Measurements from ENCODE around the gene MISP3.
"Not testable (repeated sequence)": the region's sequence is repeated elsewhere in the genome, so short reads cannot be mapped to it uniquely, and the experiment has no call there.

The MISP3 gene

GRCh38 chr19:14072535-14073260 lies at the start of gene MISP3:
Gene MISP3 (plus strand): TSS chr19:14072786. CDS start chr19:14073310, 524 bp downstream.
- peak in 1 of 3 experiments; percentile 29 for DNase-seq (ENCODE audit: low read depth in 2 of 3, low spot score in 2 of 3)

- DNase-seq (ENCODE audit: low read depth in 2 of 3, low spot score in 2 of 3) = no peak
Measured at GRCh38 chr19:14023404-14024235, 49.0 kb upstream of the MISP3 start.

- not testable (repeated sequence) for DNase-seq (ENCODE audit: low read depth in 2 of 3, low spot score in 2 of 3)
Measured at GRCh38 chr19:14026652-14027192, 45.9 kb upstream of the MISP3 start.

- no peak for DNase-seq (ENCODE audit: low read depth in 2 of 3, low spot score in 2 of 3)
Measured at GRCh38 chr19:14027856-14028450, 44.6 kb upstream of the MISP3 start, which contains the start of gene RLN3. Gene RLN3 (plus strand): TSS chr19:14028148. CDS start chr19:14028205, 57 bp downstream.

- DNase-seq (ENCODE audit: low read depth in 2 of 3, low spot score in 2 of 3) = no peak
Measured at GRCh38 chr19:14028901-14029300, 43.7 kb upstream of the MISP3 start.

- DNase-seq (ENCODE audit: low read depth in 2 of 3, low spot score in 2 of 3) = no peak
Measured at GRCh38 chr19:14030997-14031718, 41.4 kb upstream of the MISP3 start.

- DNase-seq (ENCODE audit: low read depth in 2 of 3, low spot score in 2 of 3) = peak; percentile 47 to 64 (median 56)
Measured at GRCh38 chr19:14031719-14032480, 40.7 kb upstream of the MISP3 start, which contains the start of gene IL27RA. Gene IL27RA (plus strand): TSS chr19:14031762. CDS start chr19:14031873, 111 bp downstream.

- DNase-seq (ENCODE audit: low read depth in 2 of 3, low spot score in 2 of 3) = no peak
Measured at GRCh38 chr19:14033946-14034345, 38.6 kb upstream of the MISP3 start.

- not testable (repeated sequence) for DNase-seq (ENCODE audit: low read depth in 2 of 3, low spot score in 2 of 3)
Measured at GRCh38 chr19:14035159-14035558, 37.4 kb upstream of the MISP3 start.

- DNase-seq (ENCODE audit: low read depth in 2 of 3, low spot score in 2 of 3) = no peak
Measured at GRCh38 chr19:14035706-14036105, 36.9 kb upstream of the MISP3 start.

- DNase-seq (ENCODE audit: low read depth in 2 of 3, low spot score in 2 of 3) = no peak
Measured at GRCh38 chr19:14039181-14039580, 33.4 kb upstream of the MISP3 start.

GRCh38 chr19:14042659-14043608 lies 29.7 kb upstream of the MISP3 start:
- DNase-seq (ENCODE audit: low read depth in 2 of 3, low spot score in 2 of 3) = not testable (repeated sequence)

GRCh38 chr19:14047866-14048265 lies 24.7 kb upstream of the MISP3 start:
- not testable (repeated sequence) for DNase-seq (ENCODE audit: low read depth in 2 of 3, low spot score in 2 of 3)

GRCh38 chr19:14048443-14049153 lies 24.0 kb upstream of the MISP3 start:
- DNase-seq (ENCODE audit: low read depth in 2 of 3, low spot score in 2 of 3) = peak; percentile 51 to 71 (median 70)

- no peak for DNase-seq (ENCODE audit: low read depth in 2 of 3, low spot score in 2 of 3)
Measured at GRCh38 chr19:14050512-14050911, 22.1 kb upstream of the MISP3 start.

- DNase-seq (ENCODE audit: low read depth in 2 of 3, low spot score in 2 of 3) = not testable (repeated sequence)
Measured at GRCh38 chr19:14050961-14051360, 21.6 kb upstream of the MISP3 start.

- DNase-seq (ENCODE audit: low read depth in 2 of 3, low spot score in 2 of 3) = no peak
Measured at GRCh38 chr19:14051980-14052379, 20.6 kb upstream of the MISP3 start.

GRCh38 chr19:14052470-14052869 lies 20.1 kb upstream of the MISP3 start:
- no peak for DNase-seq (ENCODE audit: low read depth in 2 of 3, low spot score in 2 of 3)
